ENCODE data around the gene C1QTNF5.

The C1QTNF5 gene

GRCh38 chr11:119295178-119295577 lies 45.5 kb downstream of the C1QTNF5 start:
- no peak for DNase-seq (ENCODE audit: low read depth)

- DNase-seq (ENCODE audit: low read depth), result no peak
Measured at GRCh38 chr11:119293461-119293860, 47.2 kb downstream of the C1QTNF5 start.

GRCh38 chr11:119290894-119291497 lies 49.7 kb downstream of the C1QTNF5 start:
- no peak for DNase-seq (ENCODE audit: low read depth)

Data from iris pigment epithelial cell (primary cell).